ENCODE measurements around the gene ESRRA.
"Not testable (repeated sequence)": the region's sequence is repeated elsewhere in the genome, so short reads cannot be mapped to it uniquely, and the experiment has no call there.

Gene ESRRA

DNA sequence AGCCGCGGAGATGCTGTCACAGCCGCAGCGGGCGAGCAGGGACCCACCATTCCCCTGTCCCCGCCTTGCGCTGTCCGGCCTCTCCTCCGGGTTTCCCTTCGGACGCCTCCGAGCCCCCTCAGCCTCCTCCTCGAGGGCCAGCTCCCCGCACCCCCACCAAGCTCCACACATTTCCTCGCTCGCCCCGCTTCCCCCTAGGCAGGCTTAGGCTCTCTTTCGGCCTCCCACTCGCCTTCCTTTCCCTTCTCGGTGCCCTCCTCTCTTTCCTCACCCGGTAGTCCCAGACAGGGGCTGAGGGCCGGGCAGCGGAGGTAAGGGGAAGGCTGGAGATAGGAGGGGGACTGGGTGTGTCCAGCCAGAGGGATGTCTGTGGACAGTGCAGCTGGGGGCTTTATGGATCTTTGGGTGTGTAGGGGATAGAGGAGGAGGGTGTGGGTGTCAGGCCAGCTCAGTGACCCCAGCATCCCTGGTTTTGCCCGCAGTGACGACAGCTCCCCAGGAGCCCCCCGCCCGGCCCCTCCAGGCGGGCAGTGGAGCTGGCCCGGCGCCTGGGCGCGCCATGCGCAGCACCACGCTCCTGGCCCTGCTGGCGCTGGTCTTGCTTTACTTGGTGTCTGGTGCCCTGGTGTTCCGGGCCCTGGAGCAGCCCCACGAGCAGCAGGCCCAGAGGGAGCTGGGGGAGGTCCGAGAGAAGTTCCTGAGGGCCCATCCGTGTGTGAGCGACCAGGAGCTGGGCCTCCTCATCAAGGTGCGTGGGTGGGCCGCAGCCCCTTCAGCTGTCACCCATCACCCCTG lies 12.7 kb upstream of the ESRRA start:
- no peak for DNase-seq

DNA sequence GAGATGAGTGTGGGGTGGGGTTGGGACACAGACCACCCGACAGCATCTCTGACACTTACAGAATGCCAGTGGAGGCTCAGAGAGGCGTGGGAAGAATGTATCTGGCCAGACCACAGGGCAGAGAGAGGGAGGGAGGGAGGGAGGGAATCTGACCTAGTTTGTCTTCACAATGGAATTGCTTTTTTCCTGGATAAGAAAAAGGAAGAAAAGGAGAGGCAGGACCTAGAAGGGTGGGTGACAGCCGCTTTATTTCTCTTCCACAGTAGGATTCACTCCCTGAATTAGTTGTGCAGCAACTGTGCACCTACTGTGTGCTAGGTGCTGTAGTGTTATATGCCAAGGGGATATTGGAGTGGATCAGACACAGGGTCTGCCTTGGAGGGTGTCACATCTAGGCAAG lies 10.6 kb upstream of the ESRRA start:
- no peak for DNase-seq

DNA sequence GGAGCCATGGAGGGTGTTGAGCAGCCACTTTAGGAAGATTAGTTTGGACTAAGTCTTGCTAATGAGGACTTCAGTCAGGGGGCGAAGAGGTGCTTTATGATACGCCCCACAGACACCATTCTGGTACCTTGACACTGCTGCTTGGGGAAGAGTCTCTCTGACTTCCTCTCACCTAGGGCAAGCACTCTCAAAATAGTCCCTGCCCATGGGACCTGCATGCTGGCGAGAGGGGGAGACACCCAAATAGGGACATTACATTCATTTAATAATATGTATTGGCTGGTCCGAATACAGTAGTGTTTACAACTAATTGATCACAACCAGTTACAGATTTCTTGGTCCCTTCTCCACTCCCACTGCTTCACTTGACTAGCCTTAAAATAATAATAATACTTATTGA lies 9.6 kb upstream of the ESRRA start:
- DNase-seq: no peak

DNA sequence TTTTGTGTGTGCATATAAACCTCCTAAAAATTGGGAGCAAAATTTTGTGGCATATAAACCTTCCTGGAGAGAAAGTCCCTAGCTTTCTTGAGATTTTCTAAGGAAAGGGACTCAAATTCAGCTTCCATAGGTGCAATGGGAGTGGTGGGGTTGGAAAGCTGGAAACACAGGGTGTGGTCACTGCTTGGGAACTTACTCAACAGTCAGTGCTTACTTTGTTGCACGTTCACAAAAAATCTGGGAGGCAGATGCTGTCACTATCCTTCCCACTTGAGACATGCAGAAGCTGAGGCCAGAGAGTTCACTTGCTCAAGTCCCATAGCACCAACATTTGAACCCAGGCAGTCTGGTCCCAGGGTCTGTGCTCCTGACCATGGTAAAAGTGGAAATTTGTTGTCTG lies 9.1 kb upstream of the ESRRA start:
- DNase-seq: no peak

DNA sequence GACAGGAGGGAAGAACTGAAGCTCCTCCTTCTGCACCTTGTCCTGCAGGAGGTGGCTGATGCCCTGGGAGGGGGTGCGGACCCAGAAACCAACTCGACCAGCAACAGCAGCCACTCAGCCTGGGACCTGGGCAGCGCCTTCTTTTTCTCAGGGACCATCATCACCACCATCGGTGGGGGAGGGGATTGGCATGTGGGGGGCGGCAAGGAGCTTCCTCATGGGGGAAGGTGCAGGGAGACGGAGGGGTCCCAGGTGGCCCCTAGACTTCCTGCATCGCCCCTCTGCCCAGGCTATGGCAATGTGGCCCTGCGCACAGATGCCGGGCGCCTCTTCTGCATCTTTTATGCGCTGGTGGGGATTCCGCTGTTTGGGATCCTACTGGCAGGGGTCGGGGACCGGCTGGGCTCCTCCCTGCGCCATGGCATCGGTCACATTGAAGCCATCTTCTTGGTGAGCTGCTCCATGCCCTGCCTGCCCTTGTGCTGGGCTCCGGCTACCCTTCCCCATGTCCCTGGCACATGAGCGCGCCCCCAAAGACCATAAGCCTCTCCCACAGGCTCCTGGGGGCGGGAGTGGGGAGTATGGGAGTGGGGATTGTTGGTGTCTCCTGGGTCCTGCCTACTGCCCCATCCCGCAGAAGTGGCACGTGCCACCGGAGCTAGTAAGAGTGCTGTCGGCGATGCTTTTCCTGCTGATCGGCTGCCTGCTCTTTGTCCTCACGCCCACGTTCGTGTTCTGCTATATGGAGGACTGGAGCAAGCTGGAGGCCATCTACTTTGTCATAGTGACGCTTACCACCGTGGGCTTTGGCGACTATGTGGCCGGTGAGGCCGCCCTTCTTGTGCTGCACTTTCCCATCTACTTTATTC lies 8.3 kb upstream of the ESRRA start:
- DNase-seq: no peak

DNA sequence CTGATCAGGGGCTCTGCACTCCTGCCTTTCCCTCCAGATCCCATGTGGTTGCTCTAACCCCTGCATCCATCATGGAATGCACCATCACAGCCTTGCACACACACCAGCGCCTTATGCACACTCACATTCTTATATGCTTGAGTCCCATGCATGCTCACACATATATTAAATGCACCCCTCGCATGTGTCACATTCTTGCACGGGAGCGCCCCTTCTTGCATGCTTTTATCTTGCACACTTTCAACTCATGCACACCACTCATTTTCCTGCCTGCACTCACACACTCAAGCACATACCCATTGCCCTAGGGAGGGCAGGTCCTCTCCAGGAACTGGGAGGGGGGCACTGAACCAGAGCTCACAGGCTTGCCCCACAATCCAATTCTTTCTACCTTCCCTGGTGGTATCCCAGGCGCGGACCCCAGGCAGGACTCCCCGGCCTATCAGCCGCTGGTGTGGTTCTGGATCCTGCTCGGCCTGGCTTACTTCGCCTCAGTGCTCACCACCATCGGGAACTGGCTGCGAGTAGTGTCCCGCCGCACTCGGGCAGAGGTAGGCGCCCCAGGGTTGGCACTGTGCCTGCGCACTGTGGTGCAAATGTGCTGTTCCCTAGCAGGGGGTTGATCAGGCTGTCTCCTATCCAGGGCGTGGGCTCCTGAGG lies 7.5 kb upstream of the ESRRA start:
- DNase-seq: no peak

DNA sequence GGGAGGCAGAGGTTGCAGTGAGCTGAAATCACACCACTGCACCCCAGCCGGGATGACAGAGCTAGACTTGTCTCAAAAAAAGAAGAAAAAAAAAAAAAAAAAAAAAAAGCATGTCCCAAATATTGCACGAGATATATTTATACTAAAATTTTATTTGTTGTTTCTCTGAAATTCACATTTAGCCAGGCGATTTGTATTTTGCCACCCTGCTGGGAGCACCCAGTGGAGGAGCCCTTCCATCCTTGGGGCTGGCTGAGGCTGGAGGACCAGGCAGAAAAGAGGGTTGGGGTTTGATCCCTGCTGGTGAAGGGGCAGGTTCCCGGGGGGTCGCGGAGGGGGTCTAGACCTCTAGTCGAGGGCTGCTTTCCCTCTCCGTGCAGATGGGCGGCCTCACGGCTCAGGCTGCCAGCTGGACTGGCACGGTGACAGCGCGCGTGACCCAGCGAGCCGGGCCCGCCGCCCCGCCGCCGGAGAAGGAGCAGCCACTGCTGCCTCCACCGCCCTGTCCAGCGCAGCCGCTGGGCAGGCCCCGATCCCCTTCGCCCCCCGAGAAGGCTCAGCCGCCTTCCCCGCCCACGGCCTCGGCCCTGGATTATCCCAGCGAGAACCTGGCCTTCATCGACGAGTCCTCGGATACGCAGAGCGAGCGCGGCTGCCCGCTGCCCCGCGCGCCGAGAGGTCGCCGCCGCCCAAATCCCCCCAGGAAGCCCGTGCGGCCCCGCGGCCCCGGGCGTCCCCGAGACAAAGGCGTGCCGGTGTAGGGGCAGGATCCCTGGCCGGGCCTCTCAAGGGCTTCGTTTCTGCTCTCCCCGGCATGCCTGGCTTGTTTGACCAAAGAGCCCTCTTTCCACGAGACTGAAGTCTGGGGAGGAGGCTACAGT lies 6.1 kb upstream of the ESRRA start:
- no peak for DNase-seq

DNA sequence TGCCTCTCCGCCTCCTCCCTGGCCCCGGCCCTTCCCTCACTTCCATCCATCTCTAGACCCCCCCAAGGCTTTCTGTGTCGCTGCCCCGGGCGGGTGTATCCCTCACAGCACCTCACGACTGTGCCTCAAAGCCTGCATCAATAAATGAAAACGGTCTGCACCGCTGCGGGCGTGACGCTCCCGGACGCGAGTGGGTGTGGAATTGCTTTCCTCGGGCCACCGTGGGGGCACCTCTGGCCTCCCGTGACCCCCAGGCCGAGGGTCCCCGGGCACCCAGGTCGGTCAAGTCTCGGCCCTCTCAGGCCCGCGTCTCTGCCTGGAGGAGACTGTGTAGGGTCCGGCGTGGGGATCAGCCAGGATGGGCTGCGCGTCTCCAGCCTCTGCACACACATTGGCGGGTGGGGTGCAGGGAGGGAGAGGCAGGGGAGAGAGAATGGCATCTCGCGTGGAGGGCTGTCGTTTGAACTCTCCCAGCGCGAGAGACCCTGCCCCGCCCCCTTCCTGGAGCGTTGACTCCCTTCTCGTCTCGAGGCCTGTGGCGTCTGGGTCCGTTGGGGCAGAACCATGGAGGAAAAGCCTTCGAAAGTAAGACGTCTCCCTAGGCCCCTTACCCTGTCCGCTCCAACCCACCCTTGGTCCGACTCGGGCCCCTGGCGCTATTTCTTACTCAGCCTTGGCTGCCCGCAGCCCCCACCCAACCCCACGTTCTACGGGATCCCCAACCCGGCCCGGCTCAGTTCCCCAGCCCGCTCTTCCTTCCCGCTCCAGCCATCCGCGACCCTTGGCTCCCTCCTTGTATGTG lies 5.3 kb upstream of the ESRRA start, which contains the start of gene CATSPERZ:
CATSPERZ (plus strand) TSS at position 512 of the 802 bp plus-strand sequence; CDS start at position 565, 53 bp downstream.
- DNase-seq: no peak

DNA sequence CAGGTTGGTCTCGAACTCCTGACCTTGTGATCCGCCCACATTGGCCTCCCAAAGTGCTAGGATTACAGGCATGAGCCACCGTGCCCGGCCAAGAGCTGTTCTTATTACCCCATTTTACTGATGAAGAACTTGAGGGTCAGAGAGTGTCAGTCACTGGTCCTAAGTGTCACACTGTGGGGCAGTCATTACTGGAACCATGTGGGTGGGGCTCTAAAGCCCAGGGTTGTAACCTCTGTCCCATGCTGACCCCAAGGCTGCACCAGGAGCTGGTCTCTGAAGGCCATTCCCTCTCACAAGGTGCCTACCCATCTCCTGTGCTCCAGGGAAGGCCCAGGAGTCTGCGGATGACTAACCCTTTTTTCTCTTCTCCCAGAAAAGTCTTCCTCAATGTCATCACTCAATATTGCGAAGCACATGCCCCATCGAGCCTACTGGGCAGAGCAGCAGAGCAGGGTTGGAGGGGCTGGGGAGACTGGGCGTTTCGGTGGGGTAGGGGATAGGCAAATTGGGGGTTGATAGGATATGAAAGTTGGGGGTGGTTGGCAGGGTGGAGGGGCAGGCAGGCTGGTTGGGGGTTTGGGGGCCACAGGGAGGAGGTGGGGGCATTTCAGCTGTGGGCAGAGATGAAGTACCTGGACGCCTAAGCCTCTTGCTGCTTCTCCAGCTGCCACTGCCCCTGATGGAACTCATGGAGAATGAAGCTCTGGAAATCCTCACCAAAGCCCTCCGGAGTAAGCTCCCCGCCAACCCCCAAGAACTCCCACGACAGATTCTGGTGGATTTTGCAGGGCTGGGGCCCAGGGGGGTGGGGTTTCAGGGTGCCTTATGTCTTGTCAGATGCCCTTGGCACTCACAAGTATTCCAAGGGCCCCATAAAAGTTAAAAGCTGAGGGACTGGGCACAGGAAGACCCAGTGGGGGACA lies 2.0 kb upstream of the ESRRA start:
- no peak for DNase-seq

DNA sequence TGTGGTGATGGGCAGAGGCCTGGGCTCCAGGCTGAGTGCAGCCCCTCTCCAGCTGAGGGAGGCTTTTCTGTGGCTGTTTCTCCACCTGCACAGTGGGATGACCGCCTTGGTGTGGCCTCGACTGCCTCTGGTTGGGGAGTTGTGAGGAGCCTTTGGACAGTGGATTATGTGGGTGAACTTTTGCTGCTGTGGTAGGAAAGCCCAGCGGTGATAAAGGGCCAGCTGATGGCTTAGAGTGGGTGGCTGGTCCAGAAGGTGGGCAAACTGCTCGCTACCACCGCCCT lies 1.4 kb upstream of the ESRRA start:
- DNase-seq: no peak

DNA sequence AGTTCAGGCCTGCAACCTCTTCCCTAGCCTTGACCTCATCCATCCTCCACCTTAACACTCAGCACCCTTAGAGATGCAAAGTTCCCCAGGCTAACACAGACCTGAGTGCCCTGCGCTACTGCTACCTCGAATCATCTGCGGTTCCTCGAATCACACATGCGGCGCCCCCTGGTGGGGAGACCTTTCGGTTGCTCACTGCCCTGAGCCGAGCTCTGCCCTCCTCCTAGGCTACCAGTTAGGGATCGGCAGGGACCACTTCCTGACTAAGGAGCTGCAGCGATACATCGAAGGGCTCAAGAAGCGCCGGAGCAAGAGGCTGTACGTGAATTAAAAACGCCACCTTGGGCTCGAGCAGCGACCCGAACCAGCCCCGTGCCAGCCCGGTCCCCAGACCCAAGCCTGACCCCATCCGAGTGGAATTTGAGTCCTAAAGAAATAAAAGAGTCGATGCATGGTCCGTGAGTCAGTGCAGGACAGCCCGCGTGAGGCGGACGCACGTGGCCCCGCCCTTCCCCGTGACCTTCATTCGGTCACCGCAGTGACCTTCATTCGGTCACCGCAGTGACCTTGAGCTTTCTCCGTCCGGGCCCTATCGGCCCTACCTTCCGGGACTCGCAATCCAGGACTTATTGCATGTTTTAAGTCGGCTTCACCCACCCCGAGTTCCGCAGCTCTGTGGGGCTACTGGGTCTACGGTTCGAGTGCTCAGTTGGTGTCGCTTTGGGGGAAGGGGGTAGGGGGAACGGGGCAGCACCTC lies 830 bp upstream of the ESRRA start:
- peak; percentile 96 to 98 for DNase-seq

DNA sequence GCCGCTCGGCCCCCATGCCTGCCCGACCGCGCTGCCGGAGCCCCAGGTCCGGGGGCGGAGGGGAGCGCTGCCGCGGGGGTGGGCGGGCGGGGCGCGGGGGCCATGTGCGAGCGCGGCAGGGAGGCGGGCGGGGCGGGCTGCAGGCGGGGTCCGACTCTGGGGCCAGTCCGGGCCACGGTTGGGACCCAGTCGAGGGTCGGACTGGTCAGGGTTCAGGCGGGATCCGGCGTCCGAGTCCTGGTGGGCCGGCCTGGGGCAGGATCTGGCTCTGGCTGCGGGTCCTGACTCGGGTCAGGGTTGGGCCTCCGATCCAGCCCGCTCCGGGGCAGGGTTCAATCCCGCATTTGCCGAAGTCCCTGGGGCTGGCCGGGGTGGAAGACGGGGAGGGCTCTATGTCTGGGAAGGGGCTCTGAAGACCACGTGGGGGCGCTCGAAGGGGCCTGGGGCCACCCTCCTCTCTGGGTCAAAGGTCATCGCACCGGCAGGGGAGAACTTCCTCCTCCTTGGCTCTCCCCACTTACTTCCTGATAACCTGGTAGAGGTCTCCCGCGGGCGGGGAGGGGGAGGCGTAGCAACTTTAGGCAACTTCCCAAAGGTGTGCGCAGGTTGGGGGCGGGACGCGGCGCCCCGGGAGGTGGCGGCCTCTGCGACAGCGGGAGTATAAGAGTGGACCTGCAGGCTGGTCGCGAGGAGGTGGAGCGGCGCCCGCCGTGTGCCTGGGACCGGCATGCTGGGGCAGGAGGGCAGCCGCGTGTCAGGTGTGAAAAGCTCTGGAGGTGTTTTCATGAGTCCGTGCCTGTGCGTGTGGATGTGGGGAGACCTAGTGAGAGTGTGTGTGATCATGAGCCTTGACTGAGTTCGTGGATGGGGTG lies 603 bp downstream of the ESRRA start:
- DNase-seq: peak; percentile 80 to 85

DNA sequence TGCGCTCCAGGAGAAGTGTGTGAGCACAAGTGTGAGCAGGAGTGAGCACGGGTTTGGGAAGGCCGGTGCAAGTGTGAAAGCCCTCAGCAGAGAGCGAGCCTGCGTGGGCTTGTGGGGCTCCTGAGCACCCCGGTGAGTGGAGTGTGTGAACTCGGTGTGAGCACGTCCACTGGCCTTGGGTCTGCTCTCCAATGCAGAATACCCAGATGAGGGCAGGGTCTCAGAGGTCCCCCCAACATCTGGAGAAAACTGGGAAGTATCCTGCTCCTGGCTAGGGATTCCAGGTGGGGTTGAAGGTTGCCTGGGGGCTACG lies 1.2 kb downstream of the ESRRA start:
- no peak for DNase-seq

DNA sequence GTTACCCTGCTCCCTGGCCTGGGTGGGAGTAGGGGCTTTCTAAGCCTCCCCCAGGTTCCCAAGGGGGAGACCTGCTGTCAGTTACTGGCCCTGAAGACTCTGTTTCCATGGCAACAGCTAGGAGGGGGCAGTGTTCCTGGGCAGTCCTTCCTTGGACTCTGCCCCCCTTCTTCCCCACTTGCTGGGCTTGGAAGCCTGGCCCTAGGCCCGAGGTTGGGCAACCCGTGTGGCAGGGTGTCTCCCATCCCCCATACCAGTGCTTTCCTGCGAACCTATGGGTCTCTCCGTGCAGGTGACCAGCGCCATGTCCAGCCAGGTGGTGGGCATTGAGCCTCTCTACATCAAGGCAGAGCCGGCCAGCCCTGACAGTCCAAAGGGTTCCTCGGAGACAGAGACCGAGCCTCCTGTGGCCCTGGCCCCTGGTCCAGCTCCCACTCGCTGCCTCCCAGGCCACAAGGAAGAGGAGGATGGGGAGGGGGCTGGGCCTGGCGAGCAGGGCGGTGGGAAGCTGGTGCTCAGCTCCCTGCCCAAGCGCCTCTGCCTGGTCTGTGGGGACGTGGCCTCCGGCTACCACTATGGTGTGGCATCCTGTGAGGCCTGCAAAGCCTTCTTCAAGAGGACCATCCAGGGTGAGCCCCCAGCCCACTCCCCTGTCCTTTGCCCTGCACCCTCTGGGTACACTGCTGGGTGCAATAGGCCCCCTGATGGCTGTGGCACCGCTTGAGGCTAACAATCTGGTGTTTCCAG lies 1.7 kb downstream of the ESRRA start:
- DNase-seq: no peak

DNA sequence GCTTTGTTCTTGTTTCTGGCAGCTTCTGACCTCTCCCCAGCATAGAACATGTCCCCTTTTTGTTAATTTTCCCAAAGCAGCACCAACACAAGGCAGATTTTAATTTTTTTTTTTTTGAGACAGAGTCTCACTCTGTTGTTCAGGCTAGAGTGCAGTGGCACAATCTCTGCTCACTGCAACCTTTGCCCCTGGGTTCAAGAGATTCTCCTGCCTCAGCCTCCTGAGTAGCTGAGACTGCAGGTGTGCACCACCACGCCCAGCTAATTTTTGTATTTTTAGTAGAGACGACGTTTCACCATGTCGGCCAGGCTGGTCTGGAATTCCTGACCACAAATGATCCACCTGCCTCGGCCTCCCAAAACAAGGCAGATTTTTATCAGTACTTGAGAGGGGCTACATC lies 2.5 kb downstream of the ESRRA start:
- DNase-seq: not testable (repeated sequence)

DNA sequence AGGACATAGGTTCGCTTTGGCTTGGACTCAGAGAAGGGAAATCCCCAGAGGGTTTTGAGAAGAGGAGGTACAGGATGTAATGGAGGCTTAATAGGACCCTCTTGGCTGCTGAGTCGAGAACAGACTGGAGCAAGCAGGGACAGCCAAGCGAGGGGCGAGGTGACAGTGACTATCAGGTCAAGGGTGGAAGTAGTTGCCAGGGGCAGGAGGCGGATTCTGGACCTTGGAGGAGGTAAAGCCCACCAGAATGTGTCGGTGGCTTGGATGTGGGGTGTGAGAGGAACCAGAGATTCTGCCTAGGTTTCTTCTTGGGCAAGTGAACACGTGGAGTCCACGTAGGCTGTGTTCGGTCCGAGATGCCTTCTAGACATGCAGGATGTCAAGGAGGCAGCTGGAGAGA lies 7.6 kb downstream of the ESRRA start:
- DNase-seq: no peak

DNA sequence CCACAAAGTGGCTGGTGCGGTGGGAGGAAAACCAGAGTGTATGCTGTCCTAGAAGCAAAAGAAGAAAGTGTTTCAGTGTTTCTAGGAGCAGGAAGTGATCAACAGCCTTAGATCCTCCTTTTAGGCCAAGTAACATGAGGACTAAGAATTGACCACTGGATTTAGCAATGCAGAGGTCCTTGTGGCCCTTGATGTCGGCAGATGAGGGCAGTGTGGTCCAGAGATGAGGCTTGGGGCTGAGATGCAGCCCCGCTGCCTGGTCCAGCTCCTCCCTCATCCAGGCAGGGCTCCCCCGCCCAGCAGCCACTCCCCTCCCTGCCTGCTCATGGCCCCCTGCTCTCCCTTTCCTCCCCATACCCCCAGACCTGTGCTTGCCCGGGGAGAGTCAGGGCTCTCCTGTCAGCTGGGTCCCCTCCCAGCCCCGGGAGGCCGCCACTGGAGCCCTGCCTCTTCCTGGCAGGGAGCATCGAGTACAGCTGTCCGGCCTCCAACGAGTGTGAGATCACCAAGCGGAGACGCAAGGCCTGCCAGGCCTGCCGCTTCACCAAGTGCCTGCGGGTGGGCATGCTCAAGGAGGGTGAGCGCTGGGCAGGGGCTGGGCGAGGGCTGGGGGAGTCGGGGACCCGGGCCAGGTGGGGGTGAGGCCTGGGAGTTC lies 8.3 kb downstream of the ESRRA start:
- DNase-seq: no peak
